Thymus (tissue), 11 donors: Measurements from ENCODE around the gene GTF2IRD1. TPM values are rescaled to one million over a fixed set of nuclear protein-coding genes. Genes with fewer than 3 reads are reported as not detected.
"Not testable (repeated sequence)": the region's sequence is repeated elsewhere in the genome, so short reads cannot be mapped to it uniquely, and the experiment has no call there.

ENCODE experiments used
- DNase-seq, 9 donors: peaks; one replicate each; pipeline ENCODE4 v3.0.0-alpha.2; 2013; ENCODE audit warnings: low spot score in 9 of 9, low read depth in 6 of 9, missing footprints in 1 of 9
- H3K27ac ChIP-seq, 2 donors: one replicate each; pipeline ENCODE4 v1.5.1; 2013; ENCODE audit warnings: control low read depth in 1 of 2, low read depth in 1 of 2, low read length in 1 of 2, mild to moderate bottlenecking in 1 of 2, moderate library complexity in 1 of 2
- H3K27me3 ChIP-seq, 2 donors: one replicate each; pipeline ENCODE4 v1.5.1; 2013; ENCODE audit warnings: low read length in 1 of 2; ENCODE audit not compliant: control insufficient read depth in 2 of 2, insufficient read depth in 1 of 2
- H3K36me3 ChIP-seq, 2 donors: one replicate each; pipeline ENCODE4 v1.5.1; 2013; ENCODE audit warnings: low read length in 1 of 2, mild to moderate bottlenecking in 1 of 2, moderate library complexity in 1 of 2; ENCODE audit not compliant: control insufficient read depth in 2 of 2, insufficient read depth in 2 of 2
- H3K4me1 ChIP-seq, 2 donors: one replicate each; pipeline ENCODE4 v1.5.1; 2013; ENCODE audit warnings: low read length in 2 of 2; ENCODE audit not compliant: control insufficient read depth in 2 of 2, insufficient read depth in 2 of 2
- H3K4me3 ChIP-seq, 2 donors: one replicate each; pipeline ENCODE4 v1.5.1; 2013; ENCODE audit warnings: low read length in 2 of 2, control low read depth in 1 of 2, mild to moderate bottlenecking in 1 of 2
- H3K9me3 ChIP-seq, 2 donors: one replicate each; pipeline ENCODE4 v1.5.1; 2013; ENCODE audit warnings: low read length in 1 of 2, mild to moderate bottlenecking in 1 of 2; ENCODE audit not compliant: control insufficient read depth in 2 of 2, insufficient read depth in 1 of 2
- WGBS: extraction: QIAGEN DNeasy Blood & Tissue Kit; methylation state at CpG from one replicate; pipeline ENCODE4 v1.1.7; 2013; 5-methylcytosine and 5-hydroxymethylcytosine counted together
- polyA plus RNA-seq: library from polyadenylated mRNA; stranded (reverse); fragments of 200-250 nt; gene quantifications from one replicate; pipeline ENCODE4 v1.2.3, GENCODE V29; 2013
- total RNA-seq: library from RNA; stranded (reverse); fragments of 120-200 nt; gene quantifications from one replicate; pipeline ENCODE4 v1.2.4, GENCODE V29; 2013
- donor health status: healthy.

Gene GTF2IRD1
- total and polyA plus RNA-seq, 2 donors, result 4.7 to 14.6 TPM

GRCh38 chr7:74523015-74523414, 69.3 kb downstream of the GTF2IRD1 start:
- no peak for DNase-seq
- H3K9me3 ChIP-seq, result peaks cover 2 to 26% of the 10 kb centered on the region in 2 donors
- WGBS, result 98% methylated on average over 4 of the region's 4 CpGs
- no peak overlapping the region for H3K4me3 ChIP-seq
- H3K36me3 ChIP-seq, result peaks cover 0 to 2% of the 10 kb centered on the region in 2 donors
- no peak overlapping the region for H3K27ac ChIP-seq
- peaks cover 10 to 20% of the 10 kb centered on the region in 2 donors for H3K4me1 ChIP-seq
- H3K27me3 ChIP-seq, result no peaks in the 10 kb centered on the region

DNA sequence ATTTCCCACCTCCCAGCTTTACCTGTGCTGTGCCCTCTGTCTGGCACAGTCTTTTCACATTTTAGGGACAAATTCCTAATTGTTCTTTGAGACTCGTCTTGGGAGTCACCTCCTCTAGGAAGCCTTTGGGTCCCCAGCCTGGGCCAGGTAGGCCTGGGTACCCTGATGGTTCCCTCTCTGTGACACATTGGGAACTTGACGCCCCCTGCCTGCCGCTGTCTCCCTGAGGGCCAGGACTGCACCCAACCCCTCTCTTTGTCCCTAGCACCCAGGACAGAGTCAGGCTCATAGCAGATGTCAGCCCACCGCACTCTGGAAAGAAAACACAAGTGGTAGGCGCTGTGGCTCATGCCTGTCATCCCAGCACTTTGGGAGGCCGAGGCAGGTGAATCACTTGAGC, 71.4 kb downstream of the GTF2IRD1 start:
- no peak overlapping the region for H3K27ac ChIP-seq
- WGBS, result 99% methylated on average over 6 of the region's 6 CpGs
- H3K36me3 ChIP-seq, result no peaks in the 10 kb centered on the region

GRCh38 chr7:74525881-74526280, 72.2 kb downstream of the GTF2IRD1 start:
- Histone ChIP-seq H3K4me1 (peaks cover 10 to 20% of the 10 kb centered on the region in 2 donors), H3K9me3 (peaks cover 0 to 13% of the 10 kb centered on the region in 2 donors), H3K27me3 (no peaks in the 10 kb centered on the region), H3K4me3 (no peak overlapping the region), H3K36me3 (no peaks in the 10 kb centered on the region), H3K27ac (peak overlapping the region in 1 of 2 donors; percentile 50)
- WGBS, result 67% methylated on average over 7 of the region's 7 CpGs
- DNase-seq, result peak in 8 of 9 donors; percentile 19 to 74 (median 38)

More for the DNA sequence above, 71.4 kb downstream of the GTF2IRD1 start:
- Histone ChIP-seq H3K4me3 (no peak overlapping the region), H3K9me3 (peaks cover 0 to 18% of the 10 kb centered on the region in 2 donors), H3K27me3 (no peaks in the 10 kb centered on the region), H3K4me1 (peaks cover 10 to 20% of the 10 kb centered on the region in 2 donors)
- DNase-seq, result no peak

GRCh38 chr7:74526780-74527179, 73.1 kb downstream of the GTF2IRD1 start:
- no peaks in the 10 kb centered on the region for H3K36me3 ChIP-seq
- WGBS, result 91% methylated on average over 8 of the region's 8 CpGs
- H3K4me1 ChIP-seq, result peaks cover 10 to 20% of the 10 kb centered on the region in 2 donors
- no peaks in the 10 kb centered on the region for H3K27me3 ChIP-seq
- H3K9me3 ChIP-seq, result peaks cover 0 to 4% of the 10 kb centered on the region in 2 donors
- H3K27ac ChIP-seq, result no peak overlapping the region
- no peak for DNase-seq
- no peak overlapping the region for H3K4me3 ChIP-seq

- H3K36me3 ChIP-seq, result no peaks in the 10 kb centered on the region
Observed at GRCh38 chr7:74527842-74528241, 74.1 kb downstream of the GTF2IRD1 start.

GRCh38 chr7:74528773-74529172, 75.1 kb downstream of the GTF2IRD1 start:
- WGBS, result 96% methylated on average over 7 of the region's 7 CpGs
- H3K27ac ChIP-seq, H3K9me3 ChIP-seq, H3K27me3 ChIP-seq, DNase-seq, H3K36me3 ChIP-seq, H3K4me3 ChIP-seq: not testable (repeated sequence)
- H3K4me1 ChIP-seq, result peaks cover 10 to 20% of the 10 kb centered on the region in 2 donors

More at GRCh38 chr7:74527842-74528241, 74.1 kb downstream of the GTF2IRD1 start:
- no peak for DNase-seq
- Histone ChIP-seq H3K9me3 (peaks cover 0 to 2% of the 10 kb centered on the region in 2 donors), H3K4me1 (peaks cover 10 to 20% of the 10 kb centered on the region in 2 donors), H3K27me3 (no peaks in the 10 kb centered on the region), H3K27ac (no peak overlapping the region), H3K4me3 (no peak overlapping the region)
- 97% methylated on average over 7 of the region's 7 CpGs for WGBS

- 93% methylated on average over 13 of the region's 13 CpGs for WGBS
- no peaks in the 10 kb centered on the region for H3K27me3 ChIP-seq
- H3K9me3 ChIP-seq, result no peaks in the 10 kb centered on the region
- H3K4me1 ChIP-seq, result no peaks in the 10 kb centered on the region
- H3K27ac ChIP-seq, result no peak overlapping the region
- no peaks in the 10 kb centered on the region for H3K36me3 ChIP-seq
- no peak for DNase-seq
- no peak overlapping the region for H3K4me3 ChIP-seq
Observed at GRCh38 chr7:74535951-74536356, 82.2 kb downstream of the GTF2IRD1 start.

- not testable (repeated sequence) for H3K36me3 ChIP-seq, H3K27me3 ChIP-seq, H3K4me3 ChIP-seq, DNase-seq, H3K27ac ChIP-seq, H3K4me1 ChIP-seq
- peaks cover 0 to 14% of the 10 kb centered on the region in 2 donors for H3K9me3 ChIP-seq
- WGBS, result 98% methylated on average over 5 of the region's 5 CpGs
Observed at GRCh38 chr7:74541937-74542336, 88.2 kb downstream of the GTF2IRD1 start.

GRCh38 chr7:74542558-74543117, 88.9 kb downstream of the GTF2IRD1 start:
- peak in 1 of 9 donors; percentile 33 for DNase-seq

More at GRCh38 chr7:74542558-74543117, 88.9 kb downstream of the GTF2IRD1 start:
- H3K4me1 ChIP-seq, result no peaks in the 10 kb centered on the region
- peaks cover 0 to 14% of the 10 kb centered on the region in 2 donors for H3K9me3 ChIP-seq
- WGBS, result 91% methylated on average over 9 of the region's 9 CpGs
- H3K36me3 ChIP-seq, result no peaks in the 10 kb centered on the region
- no peak overlapping the region for H3K4me3 ChIP-seq
- H3K27ac ChIP-seq, result no peak overlapping the region
- H3K27me3 ChIP-seq, result no peaks in the 10 kb centered on the region
